PC-3 (cell line): ENCODE measurements around the gene FHIP2A. TPM values are rescaled to one million over a fixed set of nuclear protein-coding genes. Genes with fewer than 3 reads are reported as not detected.

Experiments used
- ATAC-seq: fragments of 200-7000 bp; cut with Tn5 transposase; 2 replicates; pipeline ENCODE4 v1.9.1; 2020; ENCODE audit warnings: mild to moderate bottlenecking, moderate library complexity
- BruUV-seq: library from RNA; stranded (reverse); fragments of 400-500 nt; replicated peaks from 2 replicates; lab custom pipeline; 2021; lab: Mats Ljungman, UMichigan
- CTCF ChIA-PET: fragments of 300-600 bp; sonication (Branson Sonifier 250); formaldehyde crosslinking; loops from one replicate; lab custom pipeline; 2022; ENCODE audit warnings: antibody characterized with exemption; lab: Charles Lee
- POLR2A ChIA-PET: fragments of 300-600 bp; sonication (Branson Sonifier 250); formaldehyde crosslinking; loops from one replicate; lab custom pipeline; 2022; ENCODE audit warnings: antibody characterized with exemption; ENCODE audit not compliant: unreplicated experiment; lab: Charles Lee
- DNase-seq: peaks from one replicate; pipeline ENCODE4 v3.0.0-alpha.2; 2015
- H2AFZ ChIP-seq: fragments of 300-600 bp; sonication (generic); 2 replicates; pipeline ENCODE4 v1.6.0; 2016; ENCODE audit warnings: antibody characterized with exemption, low read length
- H3F3A ChIP-seq: fragments of 300-600 bp; sonication (generic); one replicate; pipeline ENCODE4 v1.6.0; 2017; ENCODE audit warnings: antibody characterized with exemption, low read length, control low read depth, mild to moderate bottlenecking; ENCODE audit not compliant: unreplicated experiment
- H3K27ac ChIP-seq: fragments of 300-600 bp; sonication (generic); 2 replicates; pipeline ENCODE4 v1.5.1; 2016; ENCODE audit warnings: mild to moderate bottlenecking, low read length
- H3K27me3 ChIP-seq: fragments of 300-600 bp; sonication (generic); 2 replicates; pipeline ENCODE4 v1.6.1; 2016; ENCODE audit warnings: low read length, mixed read lengths
- H3K36me3 ChIP-seq: fragments of 300-600 bp; sonication (generic); 2 replicates; pipeline ENCODE4 v1.6.1; 2016; ENCODE audit warnings: low read depth, mixed run types, low read length, mixed read lengths
- H3K4me1 ChIP-seq: fragments of 300-600 bp; sonication (generic); 2 replicates; pipeline ENCODE4 v1.5.1; 2016; ENCODE audit warnings: low read length; ENCODE audit not compliant: insufficient read depth
- H3K4me2 ChIP-seq: fragments of 300-600 bp; sonication (generic); 2 replicates; pipeline ENCODE4 v1.6.0; 2016; ENCODE audit warnings: low read length
- H3K4me3 ChIP-seq: fragments of 300-600 bp; sonication (generic); 2 replicates; pipeline ENCODE4 v1.5.1; 2016; ENCODE audit warnings: mild to moderate bottlenecking, low read length, mixed read lengths
- H3K79me2 ChIP-seq: fragments of 300-600 bp; sonication (generic); 2 replicates; pipeline ENCODE4 v1.6.1; 2017; ENCODE audit warnings: low read length, mixed read lengths
- H3K9ac ChIP-seq: fragments of 300-600 bp; sonication (generic); 2 replicates; pipeline ENCODE4 v1.6.0; 2016; ENCODE audit warnings: mild to moderate bottlenecking, low read length
- H3K9me2 ChIP-seq: fragments of 300-600 bp; sonication (generic); replicated peaks from 2 replicates; pipeline ENCODE4 v1.6.1; 2016; ENCODE audit warnings: mixed run types, low read length, mixed read lengths
- H3K9me3 ChIP-seq: fragments of 300-600 bp; sonication (generic); 2 replicates; pipeline ENCODE4 v1.6.1; 2016; ENCODE audit warnings: low read length, mixed read lengths
- H4K20me1 ChIP-seq: fragments of 300-600 bp; sonication (generic); 2 replicates; pipeline ENCODE4 v1.6.1; 2016; ENCODE audit warnings: low read length, mixed read lengths
- CTCF ChIP-seq: fragments of 300-600 bp; sonication (generic); conservative IDR thresholded peaks from 2 replicates; pipeline ENCODE4 v1.5.1; 2017; ENCODE audit warnings: antibody characterized with exemption, low read depth, mild to moderate bottlenecking, low read length
- EZH2 ChIP-seq: fragments of 300-600 bp; sonication (generic); IDR thresholded peaks from one replicate; pipeline ENCODE4 v1.6.1; 2017; ENCODE audit warnings: antibody characterized with exemption, mild to moderate bottlenecking, low read length; ENCODE audit not compliant: unreplicated experiment
- EZH2phosphoT487 ChIP-seq: fragments of 300-600 bp; sonication (generic); IDR thresholded peaks from 2 replicates; pipeline ENCODE4 v1.6.1; 2018; ENCODE audit warnings: mild to moderate bottlenecking, antibody characterized with exemption, low read length, borderline replicate concordance
- intact Hi-C: fragments of 100-400 bp; cut with micrococcal nuclease; formaldehyde crosslinking; loops from 2 replicates; pipeline ENCODE4 v1.9.0; 2023
- total RNA-seq: library from RNA; depleted of rRNA; stranded (reverse); fragments of >200 nt; gene quantifications from 2 replicates; pipeline ENCODE4 v1.2.3, GENCODE V29; 2014

Gene FHIP2A
- total RNA-seq, 1 experiment from 2014 or later: 3.7 TPM

- peaks cover 18% of the 10 kb centered on the region for H3K4me1 ChIP-seq
- ChIA-PET POLR2A (no interaction called here), CTCF (no interaction called here)
- H3K9me2 ChIP-seq: no peaks in the 10 kb centered on the region
- H3K4me2 ChIP-seq: no peak overlapping the region
- TF ChIP-seq EZH2 (no peak), EZH2phosphoT487 (no peak), CTCF (no peak)
- no peak overlapping the region for H3K4me3 ChIP-seq
- BruUV-seq: no TSS peak
- H3K9ac ChIP-seq: no peak overlapping the region
- H3K9me3 ChIP-seq: no peaks in the 10 kb centered on the region
- no peak overlapping the region for H2AFZ ChIP-seq
- H3K36me3 ChIP-seq: peaks cover 4% of the 10 kb centered on the region; the same call in 1 of the 2 replicates
- H3K27ac ChIP-seq: no peak overlapping the region
- no peaks in the 10 kb centered on the region for H3K27me3 ChIP-seq
- no peaks in the 10 kb centered on the region for H3K79me2 ChIP-seq
- DNase-seq (no peak), ATAC-seq (no peak)
- H3F3A ChIP-seq: no peaks in the 10 kb centered on the region
- no peaks in the 10 kb centered on the region for H4K20me1 ChIP-seq
- intact Hi-C loops: loop anchor here (5.0 kb wide), 1 partner anchor 37 kb away; the partner anchor contains the start of gene FHIP2A
Observed at GRCh38 chr10:114859222-114859621, 37.6 kb downstream of the FHIP2A start.

DNA sequence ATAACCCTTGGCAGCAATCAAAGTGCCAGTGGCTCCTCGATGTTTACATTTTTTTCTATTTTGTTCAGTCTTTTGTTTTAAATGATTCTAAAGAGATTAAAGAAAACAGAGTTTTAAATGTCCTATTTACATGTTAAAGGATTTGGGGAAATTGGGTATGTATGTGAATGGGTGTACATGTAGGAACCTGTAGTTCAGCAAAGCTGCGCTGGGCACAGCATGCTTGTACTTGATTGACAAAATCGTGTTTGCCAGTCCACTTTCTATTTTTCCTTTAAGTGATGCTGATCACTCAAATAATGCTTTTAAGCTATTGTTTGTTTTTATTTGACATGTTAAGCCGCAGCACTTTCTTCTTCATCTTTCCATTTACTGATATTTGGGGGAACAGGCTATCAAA is 40.9 kb downstream of the FHIP2A start:
- Histone ChIP-seq H3K4me2 (no peak overlapping the region), H3K9me2 (no peaks in the 10 kb centered on the region), H3K36me3 (peaks cover 4% of the 10 kb centered on the region; the same call in 1 of the 2 replicates), H3K9ac (no peak overlapping the region), H3K4me1 (no peaks in the 10 kb centered on the region), H2AFZ (no peak overlapping the region), H3F3A (no peaks in the 10 kb centered on the region), H3K4me3 (no peak overlapping the region), H3K27ac (no peak overlapping the region), H3K27me3 (no peaks in the 10 kb centered on the region), H3K79me2 (no peaks in the 10 kb centered on the region), H3K9me3 (no peaks in the 10 kb centered on the region), H4K20me1 (no peaks in the 10 kb centered on the region)
- intact Hi-C loops: no loop called here
- no peak for DNase-seq
- POLR2A ChIA-PET: no interaction called here
- no peak for TF ChIP-seq EZH2
- TF ChIP-seq EZH2phosphoT487: no peak
- TF ChIP-seq CTCF: no peak
- no peak for ATAC-seq
- CTCF ChIA-PET: no interaction called here
- no TSS peak for BruUV-seq

DNA sequence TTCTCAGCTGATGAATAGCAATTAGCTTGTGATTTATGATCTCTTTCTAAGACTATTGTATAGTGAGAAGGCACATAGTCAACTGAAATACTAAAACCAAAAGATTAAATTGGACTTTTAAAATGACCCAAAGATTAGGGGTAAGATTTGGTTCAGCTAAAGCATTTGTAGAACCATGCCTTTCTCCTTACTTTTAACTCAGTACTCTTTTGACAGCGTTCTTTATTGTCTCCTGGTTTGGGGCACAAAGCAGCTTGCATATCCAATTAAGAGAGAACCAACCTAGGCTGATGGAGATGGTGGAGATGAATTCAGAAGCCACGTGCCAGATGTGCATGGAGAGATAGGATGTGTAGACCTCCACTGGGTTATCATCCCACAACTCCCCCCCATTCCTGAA is 45.8 kb downstream of the FHIP2A start:
- Histone ChIP-seq H3K36me3 (no peaks in the 10 kb centered on the region), H3K9me2 (no peaks in the 10 kb centered on the region), H3K9ac (no peak overlapping the region), H4K20me1 (no peaks in the 10 kb centered on the region), H2AFZ (no peak overlapping the region), H3K27ac (no peak overlapping the region), H3K27me3 (no peaks in the 10 kb centered on the region), H3K9me3 (no peaks in the 10 kb centered on the region), H3K79me2 (no peaks in the 10 kb centered on the region), H3K4me3 (no peak overlapping the region), H3K4me2 (no peak overlapping the region), H3F3A (no peaks in the 10 kb centered on the region), H3K4me1 (peaks cover 17% of the 10 kb centered on the region)
- intact Hi-C loops: no loop called here
- POLR2A ChIA-PET: interaction anchor here (0.6 kb wide), 1 partner anchor 112 kb away, joined by 3 read pairs; no protein-coding TSS in a partner anchor
- ATAC-seq: no peak
- no peak for DNase-seq
- CTCF ChIA-PET: no interaction called here
- TF ChIP-seq CTCF (no peak), EZH2phosphoT487 (no peak), EZH2 (no peak)
- TSS peak; percentile 16 for BruUV-seq
